OCI-LY7 (cell line): ENCODE results near the gene CABLES1. TPM values are rescaled to one million over a fixed set of nuclear protein-coding genes. Genes with fewer than 3 reads are reported as not detected.

ENCODE experiments used
- BruUV-seq: library from RNA; stranded (reverse); fragments of 400-500 nt; replicated peaks from 2 replicates; lab custom pipeline; 2021; lab: Mats Ljungman, UMichigan
- CTCF ChIA-PET: fragments of 300-600 bp; sonication (Branson Sonifier 250); formaldehyde crosslinking; loops from one replicate; lab custom pipeline; 2022; ENCODE audit warnings: antibody characterized with exemption; ENCODE audit not compliant: unreplicated experiment; lab: Charles Lee
- POLR2A ChIA-PET: fragments of 300-600 bp; sonication (Branson Sonifier 250); formaldehyde crosslinking; loops from one replicate; lab custom pipeline; 2022; ENCODE audit warnings: antibody characterized with exemption; lab: Charles Lee
- DNase-seq: peaks from one replicate; pipeline ENCODE4 v3.0.0-alpha.2; 2015; ENCODE audit warnings: low spot score
- H2AFZ ChIP-seq: fragments of 200-600 bp; sonication (generic), shearing (Covaris generic); 2 replicates; pipeline ENCODE4 v1.6.1; 2014; ENCODE audit warnings: mild to moderate bottlenecking, antibody characterized with exemption, low read length, moderate library complexity
- H3K27ac ChIP-seq: fragments of 200-600 bp; sonication (generic); 2 replicates; pipeline ENCODE4 v1.5.1; 2014; ENCODE audit warnings: mixed run types, low read depth, mild to moderate bottlenecking, moderate library complexity, low read length, inconsistent platforms; ENCODE audit not compliant: poor library complexity, severe bottlenecking
- H3K36me3 ChIP-seq: fragments of 200-600 bp; sonication (generic); 2 replicates; pipeline ENCODE4 v1.6.1; 2014; ENCODE audit warnings: mild to moderate bottlenecking, antibody characterized with exemption, low read length, moderate library complexity, mixed read lengths; ENCODE audit not compliant: insufficient read depth
- H3K4me1 ChIP-seq: fragments of 200-600 bp; sonication (generic); 2 replicates; pipeline ENCODE4 v1.5.1; 2014; ENCODE audit warnings: mild to moderate bottlenecking, low read length; ENCODE audit not compliant: insufficient read depth, poor library complexity, severe bottlenecking
- H3K4me2 ChIP-seq: fragments of 200-600 bp; sonication (generic); 2 replicates; pipeline ENCODE4 v1.6.1; 2014; ENCODE audit warnings: mild to moderate bottlenecking, low read length
- H3K4me3 ChIP-seq: fragments of 200-600 bp; sonication (generic); 2 replicates; pipeline ENCODE4 v1.5.1; 2014; ENCODE audit warnings: mild to moderate bottlenecking, low read depth, low read length; ENCODE audit not compliant: poor library complexity, severe bottlenecking
- H3K79me2 ChIP-seq: fragments of 200-600 bp; sonication (generic); 2 replicates; pipeline ENCODE4 v1.6.1; 2016; ENCODE audit warnings: low read depth, mild to moderate bottlenecking, low read length, moderate library complexity, mixed read lengths; ENCODE audit not compliant: insufficient read depth
- H3K9me2 ChIP-seq: fragments of 200-600 bp; sonication (generic); 2 replicates; pipeline ENCODE4 v1.6.1; 2016; ENCODE audit warnings: mild to moderate bottlenecking, low read length, mixed read lengths; ENCODE audit not compliant: insufficient read depth
- H3K9me3 ChIP-seq: fragments of 200-600 bp; sonication (generic); 2 replicates; pipeline ENCODE4 v1.6.1; 2014; ENCODE audit warnings: mild to moderate bottlenecking, mixed run types, low read length, mixed read lengths
- H4K20me1 ChIP-seq: fragments of 200-600 bp; sonication (generic); 2 replicates; pipeline ENCODE4 v1.6.1; 2014; ENCODE audit warnings: mild to moderate bottlenecking, antibody characterized with exemption, low read length, moderate library complexity, mixed read lengths; ENCODE audit not compliant: insufficient read depth
- EZH2phosphoT487 ChIP-seq: fragments of 200-600 bp; sonication (generic); IDR thresholded peaks from 2 replicates; pipeline ENCODE4 v1.6.1; 2018; ENCODE audit warnings: low read depth, borderline replicate concordance, mild to moderate bottlenecking, mixed run types, antibody characterized with exemption, low read length, moderate library complexity, mixed read lengths
- intact Hi-C: fragments of 100-400 bp; cut with micrococcal nuclease; formaldehyde crosslinking; loops from one replicate; pipeline ENCODE4 v1.10.0; 2022; ENCODE audit not compliant: unreplicated experiment
- total RNA-seq, 2 experiments: library from RNA; depleted of rRNA in 1 of 2; stranded (reverse); fragments of >200 nt in 1 of 2; shearing (Covaris generic) in 1 of 2; gene quantifications; 2 replicates each; pipeline ENCODE4 v1.2.3, GENCODE V29; 2014 to 2022
- TF ChIP-seq, protein P1 (sequence below): fragments of 200-600 bp; sonication (generic); conservative IDR thresholded peaks from 2 replicates; pipeline ENCODE4 v1.5.1; 2014; ENCODE audit warnings: mild to moderate bottlenecking, antibody characterized with exemption, low read length, moderate library complexity, mixed read lengths

CABLES1 gene
- total RNA-seq, 2 experiments from 2014 or later: 20.6 to 28.7 TPM

DNA sequence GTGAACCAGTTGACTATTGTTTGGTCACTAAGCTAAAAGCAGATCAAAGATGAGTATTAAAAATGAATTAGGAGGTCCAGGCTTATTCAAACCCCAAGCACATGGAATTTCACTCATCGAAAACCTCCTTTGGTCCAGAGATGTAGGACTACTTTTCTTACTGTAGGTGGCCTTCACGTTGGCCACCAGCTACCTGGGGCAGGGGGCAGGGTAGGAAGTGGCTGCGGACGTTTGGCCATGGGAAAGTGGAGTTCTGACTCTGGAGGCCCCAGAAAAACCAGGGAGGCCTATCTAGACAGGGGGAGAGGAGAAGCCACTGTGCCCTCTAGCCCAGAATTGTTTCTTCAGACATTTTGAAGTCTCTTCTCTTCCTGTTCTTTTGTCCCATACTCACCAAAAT is 31.8 kb upstream of the CABLES1 start:
- Histone ChIP-seq H2AFZ (no peak overlapping the region), H4K20me1 (no peaks in the 10 kb centered on the region), H3K27ac (no peak overlapping the region), H3K9me3 (no peaks in the 10 kb centered on the region), H3K4me3 (no peak overlapping the region), H3K9me2 (no peaks in the 10 kb centered on the region), H3K4me2 (no peak overlapping the region), H3K4me1 (peaks cover 4% of the 10 kb centered on the region), H3K36me3 (no peaks in the 10 kb centered on the region), H3K79me2 (no peaks in the 10 kb centered on the region)
- DNase-seq: no peak
- intact Hi-C loops: no loop called here
- TF ChIP-seq, protein P1, sequence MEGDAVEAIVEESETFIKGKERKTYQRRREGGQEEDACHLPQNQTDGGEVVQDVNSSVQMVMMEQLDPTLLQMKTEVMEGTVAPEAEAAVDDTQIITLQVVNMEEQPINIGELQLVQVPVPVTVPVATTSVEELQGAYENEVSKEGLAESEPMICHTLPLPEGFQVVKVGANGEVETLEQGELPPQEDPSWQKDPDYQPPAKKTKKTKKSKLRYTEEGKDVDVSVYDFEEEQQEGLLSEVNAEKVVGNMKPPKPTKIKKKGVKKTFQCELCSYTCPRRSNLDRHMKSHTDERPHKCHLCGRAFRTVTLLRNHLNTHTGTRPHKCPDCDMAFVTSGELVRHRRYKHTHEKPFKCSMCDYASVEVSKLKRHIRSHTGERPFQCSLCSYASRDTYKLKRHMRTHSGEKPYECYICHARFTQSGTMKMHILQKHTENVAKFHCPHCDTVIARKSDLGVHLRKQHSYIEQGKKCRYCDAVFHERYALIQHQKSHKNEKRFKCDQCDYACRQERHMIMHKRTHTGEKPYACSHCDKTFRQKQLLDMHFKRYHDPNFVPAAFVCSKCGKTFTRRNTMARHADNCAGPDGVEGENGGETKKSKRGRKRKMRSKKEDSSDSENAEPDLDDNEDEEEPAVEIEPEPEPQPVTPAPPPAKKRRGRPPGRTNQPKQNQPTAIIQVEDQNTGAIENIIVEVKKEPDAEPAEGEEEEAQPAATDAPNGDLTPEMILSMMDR: no peak
- no peak for TF ChIP-seq EZH2phosphoT487
- POLR2A ChIA-PET: interaction anchor here (1.5 to 1.8 kb wide), 2 partner anchors 13 to 27 kb away, joined by 3 to 6 read pairs; no protein-coding TSS in a partner anchor
- CTCF ChIA-PET: no interaction called here
- no TSS peak for BruUV-seq

DNA sequence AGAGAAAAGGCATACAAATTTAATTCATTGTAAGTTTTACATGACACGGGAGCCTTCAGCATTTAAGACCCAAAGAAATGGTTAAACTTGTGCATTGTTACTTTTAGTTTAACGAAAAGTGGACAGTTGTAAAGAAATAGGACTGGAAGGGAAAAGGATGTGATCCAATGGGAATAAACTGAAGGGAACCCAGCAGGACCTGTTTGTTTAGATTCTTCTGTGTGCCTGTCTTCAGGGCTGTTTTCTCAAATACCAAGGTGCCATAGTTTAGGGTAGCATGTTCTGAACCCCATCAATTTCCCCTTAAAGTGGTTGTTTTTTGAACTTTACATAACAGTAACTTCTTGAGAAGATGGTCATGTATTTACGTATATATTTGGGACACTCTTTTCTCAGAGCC is 30.3 kb upstream of the CABLES1 start:
- no TSS peak for BruUV-seq
- Histone ChIP-seq H3K9me2 (no peaks in the 10 kb centered on the region), H3K79me2 (no peaks in the 10 kb centered on the region), H4K20me1 (no peaks in the 10 kb centered on the region), H3K27ac (no peak overlapping the region), H3K4me3 (no peak overlapping the region), H3K4me1 (peaks cover 4% of the 10 kb centered on the region), H2AFZ (no peak overlapping the region), H3K4me2 (no peak overlapping the region), H3K36me3 (no peaks in the 10 kb centered on the region), H3K9me3 (no peaks in the 10 kb centered on the region)
- intact Hi-C loops: no loop called here
- ChIA-PET CTCF (no interaction called here), POLR2A (interaction anchor here (0.6 to 0.7 kb wide), 2 partner anchors 11 to 256 kb away, joined by 4 to 8 read pairs; no protein-coding TSS in a partner anchor)
- DNase-seq: no peak
- TF ChIP-seq, protein P1: no peak
- no peak for TF ChIP-seq EZH2phosphoT487

DNA sequence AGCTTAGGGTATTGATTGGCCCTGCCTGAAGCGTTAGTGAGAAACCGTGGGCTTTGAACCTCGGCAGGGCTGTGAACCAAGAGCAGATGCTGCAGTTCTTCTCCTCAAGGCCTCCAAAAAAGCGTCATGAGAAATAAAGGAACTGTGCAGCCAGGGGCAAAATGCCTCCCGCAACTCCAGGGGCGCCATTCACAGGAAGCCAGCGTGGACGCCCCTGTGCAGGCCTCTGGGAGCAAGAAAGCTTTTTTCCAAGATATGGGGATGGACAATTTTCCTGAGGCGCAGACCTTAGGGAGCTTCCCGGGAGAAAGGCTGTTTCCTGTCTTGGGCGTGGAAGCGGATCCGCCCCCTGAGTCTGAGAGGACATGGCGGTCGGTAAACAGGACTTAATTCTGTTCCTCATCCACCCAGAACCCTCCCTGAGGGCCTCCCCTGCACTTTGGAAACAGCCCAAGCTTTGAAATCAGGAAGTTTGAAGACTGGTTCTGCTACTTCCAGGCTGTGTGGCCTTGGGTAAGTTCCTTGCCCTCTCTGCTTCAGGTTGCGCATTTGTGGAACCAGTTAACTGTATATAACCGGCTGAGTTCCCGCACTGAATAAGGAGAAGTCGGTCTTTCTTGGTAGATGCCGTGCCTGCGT is 29.6 kb upstream of the CABLES1 start:
- Histone ChIP-seq H3K36me3 (no peaks in the 10 kb centered on the region), H2AFZ (no peak overlapping the region), H3K9me3 (no peaks in the 10 kb centered on the region), H3K9me2 (no peaks in the 10 kb centered on the region), H4K20me1 (no peaks in the 10 kb centered on the region), H3K4me2 (no peak overlapping the region), H3K4me1 (peaks cover 4% of the 10 kb centered on the region), H3K27ac (no peak overlapping the region), H3K4me3 (no peak overlapping the region), H3K79me2 (no peaks in the 10 kb centered on the region)
- CTCF ChIA-PET: interaction anchor here (0.6 kb wide), 1 partner anchor 20 kb away, joined by 3 read pairs; no protein-coding TSS in a partner anchor
- BruUV-seq: no TSS peak
- DNase-seq: no peak
- POLR2A ChIA-PET: interaction anchor here (0.6 kb wide), 1 partner anchor 10 kb away, joined by 8 read pairs; no protein-coding TSS in a partner anchor
- intact Hi-C loops: no loop called here
- no peak for TF ChIP-seq EZH2phosphoT487
- TF ChIP-seq, protein P1: no peak
